ENCODE measurements around the gene COX7A2. TPM values are rescaled to one million over a fixed set of nuclear protein-coding genes. Genes with fewer than 3 reads are reported as not detected.

COX7A2 gene
- total RNA-seq, 4 donors from 2014 or later = 94.9 to 246 (median 192) TPM

GRCh38 chr6:75222261-75222660 is 21.3 kb downstream of the COX7A2 start:
- H3K9me3 ChIP-seq = no peaks in the 10 kb centered on the region
- TF ChIP-seq CTCF (IDR thresholded peaks at IDR 0.05) (no peak), POLR2A (IDR thresholded peaks at IDR 0.05) (no peak)
- DNase-seq = no peak
- H3K27me3 ChIP-seq = no peaks in the 10 kb centered on the region
- no peak overlapping the region for H3K4me3 ChIP-seq
- H3K27ac ChIP-seq = no peak overlapping the region
- H3K36me3 ChIP-seq = no peaks in the 10 kb centered on the region
- H3K4me1 ChIP-seq = no peaks in the 10 kb centered on the region

- H3K27me3 ChIP-seq = no peaks in the 10 kb centered on the region
Measured at GRCh38 chr6:75221116-75221515, 22.5 kb downstream of the COX7A2 start.

GRCh38 chr6:75220357-75220756 is 23.2 kb downstream of the COX7A2 start:
- no peaks in the 10 kb centered on the region for H3K27me3 ChIP-seq
- TF ChIP-seq POLR2A (IDR thresholded peaks at IDR 0.05) = no peak
- no peak for TF ChIP-seq CTCF (IDR thresholded peaks at IDR 0.05)
- no peaks in the 10 kb centered on the region for H3K9me3 ChIP-seq
- H3K4me1 ChIP-seq = no peaks in the 10 kb centered on the region
- no peaks in the 10 kb centered on the region for H3K36me3 ChIP-seq
- H3K27ac ChIP-seq = no peak overlapping the region
- DNase-seq = no peak
- H3K4me3 ChIP-seq = no peak overlapping the region

More at GRCh38 chr6:75221116-75221515, 22.5 kb downstream of the COX7A2 start:
- TF ChIP-seq POLR2A (IDR thresholded peaks at IDR 0.05) = no peak
- no peak for TF ChIP-seq CTCF (IDR thresholded peaks at IDR 0.05)
- no peaks in the 10 kb centered on the region for H3K36me3 ChIP-seq
- no peak for DNase-seq
- no peaks in the 10 kb centered on the region for H3K4me1 ChIP-seq
- H3K27ac ChIP-seq = no peak overlapping the region
- no peak overlapping the region for H3K4me3 ChIP-seq
- no peaks in the 10 kb centered on the region for H3K9me3 ChIP-seq

GRCh38 chr6:75219263-75219662 is 24.3 kb downstream of the COX7A2 start:
- no peak overlapping the region for H3K27ac ChIP-seq
- no peaks in the 10 kb centered on the region for H3K4me1 ChIP-seq
- H3K27me3 ChIP-seq = no peaks in the 10 kb centered on the region
- no peak for TF ChIP-seq POLR2A (IDR thresholded peaks at IDR 0.05)
- no peak for TF ChIP-seq CTCF (IDR thresholded peaks at IDR 0.05)
- DNase-seq = no peak
- H3K4me3 ChIP-seq = no peak overlapping the region
- no peaks in the 10 kb centered on the region for H3K36me3 ChIP-seq
- no peaks in the 10 kb centered on the region for H3K9me3 ChIP-seq

- TF ChIP-seq POLR2A (IDR thresholded peaks at IDR 0.05) (no peak), CTCF (IDR thresholded peaks at IDR 0.05) (no peak)
- Histone ChIP-seq H3K4me3 (no peak overlapping the region), H3K27ac (peak overlapping the region in 1 of 4 donors; percentile 14), H3K36me3 (no peaks in the 10 kb centered on the region), H3K9me3 (no peaks in the 10 kb centered on the region), H3K4me1 (no peaks in the 10 kb centered on the region), H3K27me3 (no peaks in the 10 kb centered on the region)
- DNase-seq = no peak
Measured at GRCh38 chr6:75217193-75217592, 26.4 kb downstream of the COX7A2 start.

GRCh38 chr6:75215291-75215690 is 28.3 kb downstream of the COX7A2 start:
- no peak overlapping the region for H3K4me3 ChIP-seq
- H3K27me3 ChIP-seq = no peaks in the 10 kb centered on the region
- no peaks in the 10 kb centered on the region for H3K36me3 ChIP-seq
- TF ChIP-seq POLR2A (IDR thresholded peaks at IDR 0.05) (no peak), CTCF (IDR thresholded peaks at IDR 0.05) (no peak)
- no peaks in the 10 kb centered on the region for H3K9me3 ChIP-seq
- DNase-seq = no peak
- no peak overlapping the region for H3K27ac ChIP-seq
- no peaks in the 10 kb centered on the region for H3K4me1 ChIP-seq
